ENCODE measurements around the gene HIGD2A.

Gene HIGD2A

GRCh38 chr5:176361437-176362232 lies 26.9 kb upstream of the HIGD2A start, which contains the start of gene KIAA1191:
Gene KIAA1191 (minus strand): TSS chr5:176361764. CDS start chr5:176359508, 2,256 bp downstream.
- H3K9me3 ChIP-seq (ENCODE audit: control insufficient read depth, insufficient read depth, low read length): no peaks in the 10 kb centered on the region
- peak within 1 kb of the TSS; percentile 97 for H3K9ac ChIP-seq (ENCODE audit: low read depth, low read length)
- peaks cover 10% of the 10 kb centered on the region; the same call in 1 of the 2 replicates for H3K36me3 ChIP-seq (ENCODE audit: insufficient read depth, low read length)
- no peaks in the 10 kb centered on the region for H3K4me1 ChIP-seq (ENCODE audit: insufficient read depth, low read length)

GRCh38 chr5:176362233-176362490 lies 26.4 kb upstream of the HIGD2A start:
- H3K4me1 ChIP-seq (ENCODE audit: insufficient read depth, low read length): no peaks in the 10 kb centered on the region
- H3K9me3 ChIP-seq (ENCODE audit: control insufficient read depth, insufficient read depth, low read length): no peaks in the 10 kb centered on the region
- H3K36me3 ChIP-seq (ENCODE audit: insufficient read depth, low read length): peaks cover 10% of the 10 kb centered on the region; the same call in 1 of the 2 replicates
- H3K9ac ChIP-seq (ENCODE audit: low read depth, low read length): peak overlapping the region; percentile 97; the same call in 1 of the 2 replicates

GRCh38 chr5:176364765-176365350 lies 23.7 kb upstream of the HIGD2A start:
- H3K9ac ChIP-seq (ENCODE audit: low read depth, low read length): peak overlapping the region; percentile 89; the same call in 1 of the 2 replicates
- H3K4me1 ChIP-seq (ENCODE audit: insufficient read depth, low read length): no peaks in the 10 kb centered on the region
- H3K36me3 ChIP-seq (ENCODE audit: insufficient read depth, low read length): no peaks in the 10 kb centered on the region
- H3K9me3 ChIP-seq (ENCODE audit: control insufficient read depth, insufficient read depth, low read length): no peaks in the 10 kb centered on the region

- peak within 1 kb of the TSS; percentile 89 for H3K9ac ChIP-seq (ENCODE audit: low read depth, low read length)
- H3K9me3 ChIP-seq (ENCODE audit: control insufficient read depth, insufficient read depth, low read length): no peaks in the 10 kb centered on the region
- no peaks in the 10 kb centered on the region for H3K4me1 ChIP-seq (ENCODE audit: insufficient read depth, low read length)
- H3K36me3 ChIP-seq (ENCODE audit: insufficient read depth, low read length): no peaks in the 10 kb centered on the region; the same call in 1 of the 2 replicates
Measured at GRCh38 chr5:176365351-176366231, 23.0 kb upstream of the HIGD2A start, which contains the start of gene ARL10. Gene ARL10 (plus strand): TSS chr5:176365487. CDS start chr5:176365564, 77 bp downstream.

- Histone ChIP-seq H3K9ac (ENCODE audit: low read depth, low read length) (peak overlapping the region; percentile 89), H3K9me3 (ENCODE audit: control insufficient read depth, insufficient read depth, low read length) (no peaks in the 10 kb centered on the region), H3K36me3 (ENCODE audit: insufficient read depth, low read length) (no peaks in the 10 kb centered on the region; the same call in 1 of the 2 replicates), H3K4me1 (ENCODE audit: insufficient read depth, low read length) (no peaks in the 10 kb centered on the region)
Measured at GRCh38 chr5:176366232-176366894, 22.2 kb upstream of the HIGD2A start.

GRCh38 chr5:176368726-176369125 lies 19.8 kb upstream of the HIGD2A start:
- Histone ChIP-seq H3K36me3 (ENCODE audit: insufficient read depth, low read length) (no peaks in the 10 kb centered on the region; the same call in 1 of the 2 replicates), H3K4me1 (ENCODE audit: insufficient read depth, low read length) (no peaks in the 10 kb centered on the region), H3K9me3 (ENCODE audit: control insufficient read depth, insufficient read depth, low read length) (no peaks in the 10 kb centered on the region), H3K9ac (ENCODE audit: low read depth, low read length) (no peak overlapping the region)

- no peak overlapping the region for H3K9ac ChIP-seq (ENCODE audit: low read depth, low read length)
Measured at GRCh38 chr5:176369934-176370711, 18.4 kb upstream of the HIGD2A start.

GRCh38 chr5:176371621-176372539 lies 16.7 kb upstream of the HIGD2A start:
- H3K4me1 ChIP-seq (ENCODE audit: insufficient read depth, low read length): no peaks in the 10 kb centered on the region
- H3K36me3 ChIP-seq (ENCODE audit: insufficient read depth, low read length): no peaks in the 10 kb centered on the region; the same call in 1 of the 2 replicates
- H3K9ac ChIP-seq (ENCODE audit: low read depth, low read length): no peak overlapping the region
- H3K9me3 ChIP-seq (ENCODE audit: control insufficient read depth, insufficient read depth, low read length): no peaks in the 10 kb centered on the region

More at GRCh38 chr5:176369934-176370711, 18.4 kb upstream of the HIGD2A start:
- H3K9me3 ChIP-seq (ENCODE audit: control insufficient read depth, insufficient read depth, low read length): no peaks in the 10 kb centered on the region
- no peaks in the 10 kb centered on the region for H3K4me1 ChIP-seq (ENCODE audit: insufficient read depth, low read length)
- H3K36me3 ChIP-seq (ENCODE audit: insufficient read depth, low read length): no peaks in the 10 kb centered on the region; the same call in 1 of the 2 replicates

GRCh38 chr5:176373100-176373818 lies 15.3 kb upstream of the HIGD2A start:
- Histone ChIP-seq H3K9ac (ENCODE audit: low read depth, low read length) (no peak overlapping the region), H3K9me3 (ENCODE audit: control insufficient read depth, insufficient read depth, low read length) (no peaks in the 10 kb centered on the region), H3K36me3 (ENCODE audit: insufficient read depth, low read length) (no peaks in the 10 kb centered on the region; the same call in 1 of the 2 replicates), H3K4me1 (ENCODE audit: insufficient read depth, low read length) (no peaks in the 10 kb centered on the region)

- Histone ChIP-seq H3K4me1 (ENCODE audit: insufficient read depth, low read length) (no peaks in the 10 kb centered on the region), H3K36me3 (ENCODE audit: insufficient read depth, low read length) (peaks cover 8% of the 10 kb centered on the region), H3K9ac (ENCODE audit: low read depth, low read length) (no peak overlapping the region), H3K9me3 (ENCODE audit: control insufficient read depth, insufficient read depth, low read length) (no peaks in the 10 kb centered on the region)
Measured at GRCh38 chr5:176379881-176380280, 8.7 kb upstream of the HIGD2A start.

GRCh38 chr5:176381423-176381822 lies 7.1 kb upstream of the HIGD2A start:
- Histone ChIP-seq H3K9ac (ENCODE audit: low read depth, low read length) (no peak overlapping the region), H3K4me1 (ENCODE audit: insufficient read depth, low read length) (no peaks in the 10 kb centered on the region), H3K36me3 (ENCODE audit: insufficient read depth, low read length) (peaks cover 13% of the 10 kb centered on the region), H3K9me3 (ENCODE audit: control insufficient read depth, insufficient read depth, low read length) (no peaks in the 10 kb centered on the region)

- no peaks in the 10 kb centered on the region for H3K9me3 ChIP-seq (ENCODE audit: control insufficient read depth, insufficient read depth, low read length)
- no peaks in the 10 kb centered on the region for H3K4me1 ChIP-seq (ENCODE audit: insufficient read depth, low read length)
- H3K9ac ChIP-seq (ENCODE audit: low read depth, low read length): no peak overlapping the region
- H3K36me3 ChIP-seq (ENCODE audit: insufficient read depth, low read length): peaks cover 13% of the 10 kb centered on the region
Measured at GRCh38 chr5:176381979-176382378, 6.6 kb upstream of the HIGD2A start.
